Spleen (tissue), 7 donors: ENCODE measurements around the gene AKAP6.

Source experiments
- POLR2A ChIP-seq, 3 donors: fragments of 450-650 bp; IDR thresholded peaks; one replicate each; pipeline ENCODE4 v1.5.1; 2017; ENCODE audit warnings: antibody characterized with exemption in 3 of 3, mild to moderate bottlenecking in 1 of 3
- POLR2AphosphoS5 ChIP-seq, 3 donors: sonication (generic); formaldehyde crosslinking; IDR thresholded peaks; one replicate each; pipeline ENCODE4 v1.5.1; 2017; ENCODE audit warnings: antibody characterized with exemption in 3 of 3
- TF ChIP-seq, protein P1 (sequence below), 11 experiments: fragments of 200-600 bp in 7 of 11; fragments of 450-650 bp in 4 of 11; sonication (generic) in 4 of 11; IDR thresholded peaks in 8 of 11; conservative IDR thresholded peaks in 3 of 11; 1 replicate in 7 of 11; 2 replicates in 4 of 11; pipeline versions ENCODE4 v1.4.0 to v1.8.0; 2016 to 2021; ENCODE audit warnings: antibody characterized with exemption in 11 of 11, inconsistent platforms in 4 of 11, mild to moderate bottlenecking in 1 of 11
- donor health status: DM: no; HTN: no; CAD: no; lungs with moderate emphysema.
- donor health status: DM: no; HTN: no; CAD: no.
- donor health status: DM: no; HTN: no; CAD: no.

GRCh38 chr14:32611752-32612151 lies 282.7 kb downstream of the AKAP6 start:
- TF ChIP-seq, protein P1, sequence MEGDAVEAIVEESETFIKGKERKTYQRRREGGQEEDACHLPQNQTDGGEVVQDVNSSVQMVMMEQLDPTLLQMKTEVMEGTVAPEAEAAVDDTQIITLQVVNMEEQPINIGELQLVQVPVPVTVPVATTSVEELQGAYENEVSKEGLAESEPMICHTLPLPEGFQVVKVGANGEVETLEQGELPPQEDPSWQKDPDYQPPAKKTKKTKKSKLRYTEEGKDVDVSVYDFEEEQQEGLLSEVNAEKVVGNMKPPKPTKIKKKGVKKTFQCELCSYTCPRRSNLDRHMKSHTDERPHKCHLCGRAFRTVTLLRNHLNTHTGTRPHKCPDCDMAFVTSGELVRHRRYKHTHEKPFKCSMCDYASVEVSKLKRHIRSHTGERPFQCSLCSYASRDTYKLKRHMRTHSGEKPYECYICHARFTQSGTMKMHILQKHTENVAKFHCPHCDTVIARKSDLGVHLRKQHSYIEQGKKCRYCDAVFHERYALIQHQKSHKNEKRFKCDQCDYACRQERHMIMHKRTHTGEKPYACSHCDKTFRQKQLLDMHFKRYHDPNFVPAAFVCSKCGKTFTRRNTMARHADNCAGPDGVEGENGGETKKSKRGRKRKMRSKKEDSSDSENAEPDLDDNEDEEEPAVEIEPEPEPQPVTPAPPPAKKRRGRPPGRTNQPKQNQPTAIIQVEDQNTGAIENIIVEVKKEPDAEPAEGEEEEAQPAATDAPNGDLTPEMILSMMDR (IDR thresholded peaks at IDR 0.05 in 8 of 11, conservative IDR thresholded peaks at IDR 0.05 in 3 of 11): no peak
- no peak for TF ChIP-seq POLR2A (IDR thresholded peaks at IDR 0.05)
- TF ChIP-seq POLR2AphosphoS5 (IDR thresholded peaks at IDR 0.05): no peak
